ENCODE measurements around the gene PDZD4.

DNA sequence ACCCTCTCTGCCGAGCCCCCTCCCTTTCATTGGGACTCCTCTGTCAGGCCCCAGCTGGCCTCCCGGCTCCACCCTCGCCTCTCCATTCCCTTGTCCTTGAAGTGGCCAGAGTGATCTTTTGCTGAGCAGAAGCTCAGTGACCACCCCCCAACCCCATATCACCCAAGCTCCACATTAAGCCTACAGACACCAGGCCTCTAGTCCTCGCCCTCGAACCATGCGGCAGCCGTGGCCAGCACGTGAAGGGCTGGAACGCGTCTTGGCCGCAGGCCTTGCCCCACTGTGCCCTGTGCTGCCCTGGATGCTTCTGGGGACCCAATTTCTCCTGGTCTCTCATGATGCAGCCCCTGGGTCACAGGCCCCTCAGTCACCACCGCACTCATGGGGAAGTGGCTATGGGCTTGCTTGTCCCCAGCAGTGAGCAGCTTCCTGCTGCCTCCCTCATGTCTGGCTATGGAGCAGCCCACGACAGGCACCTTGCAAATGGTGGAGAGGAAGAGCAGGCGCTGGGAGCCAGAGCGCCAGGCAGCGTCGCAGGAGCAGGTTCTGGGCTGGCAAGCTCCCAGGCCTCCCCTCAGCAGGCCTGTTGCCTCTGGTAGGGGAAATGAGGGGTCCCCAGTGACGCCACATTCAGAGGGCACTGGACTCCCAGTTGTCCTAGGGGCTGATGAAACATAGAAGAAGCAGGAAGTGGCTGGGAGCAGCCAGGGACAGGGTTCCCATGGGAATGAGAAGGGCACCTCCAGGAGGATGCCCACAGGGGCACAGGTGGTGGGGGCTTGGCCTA lies 50.3 kb downstream of the PDZD4 start:
- TF ChIP-seq, protein P1, sequence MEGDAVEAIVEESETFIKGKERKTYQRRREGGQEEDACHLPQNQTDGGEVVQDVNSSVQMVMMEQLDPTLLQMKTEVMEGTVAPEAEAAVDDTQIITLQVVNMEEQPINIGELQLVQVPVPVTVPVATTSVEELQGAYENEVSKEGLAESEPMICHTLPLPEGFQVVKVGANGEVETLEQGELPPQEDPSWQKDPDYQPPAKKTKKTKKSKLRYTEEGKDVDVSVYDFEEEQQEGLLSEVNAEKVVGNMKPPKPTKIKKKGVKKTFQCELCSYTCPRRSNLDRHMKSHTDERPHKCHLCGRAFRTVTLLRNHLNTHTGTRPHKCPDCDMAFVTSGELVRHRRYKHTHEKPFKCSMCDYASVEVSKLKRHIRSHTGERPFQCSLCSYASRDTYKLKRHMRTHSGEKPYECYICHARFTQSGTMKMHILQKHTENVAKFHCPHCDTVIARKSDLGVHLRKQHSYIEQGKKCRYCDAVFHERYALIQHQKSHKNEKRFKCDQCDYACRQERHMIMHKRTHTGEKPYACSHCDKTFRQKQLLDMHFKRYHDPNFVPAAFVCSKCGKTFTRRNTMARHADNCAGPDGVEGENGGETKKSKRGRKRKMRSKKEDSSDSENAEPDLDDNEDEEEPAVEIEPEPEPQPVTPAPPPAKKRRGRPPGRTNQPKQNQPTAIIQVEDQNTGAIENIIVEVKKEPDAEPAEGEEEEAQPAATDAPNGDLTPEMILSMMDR (conservative IDR thresholded peaks at IDR 0.05) = no peak
- no peak for TF ChIP-seq ZFX (IDR thresholded peaks at IDR 0.05)
